ENCODE results near the gene KRT6B. TPM values are rescaled to one million over a fixed set of nuclear protein-coding genes. Genes with fewer than 3 reads are reported as not detected.

KRT6B gene
- total RNA-seq, 1 experiment from 2014 or later = not detected

DNA sequence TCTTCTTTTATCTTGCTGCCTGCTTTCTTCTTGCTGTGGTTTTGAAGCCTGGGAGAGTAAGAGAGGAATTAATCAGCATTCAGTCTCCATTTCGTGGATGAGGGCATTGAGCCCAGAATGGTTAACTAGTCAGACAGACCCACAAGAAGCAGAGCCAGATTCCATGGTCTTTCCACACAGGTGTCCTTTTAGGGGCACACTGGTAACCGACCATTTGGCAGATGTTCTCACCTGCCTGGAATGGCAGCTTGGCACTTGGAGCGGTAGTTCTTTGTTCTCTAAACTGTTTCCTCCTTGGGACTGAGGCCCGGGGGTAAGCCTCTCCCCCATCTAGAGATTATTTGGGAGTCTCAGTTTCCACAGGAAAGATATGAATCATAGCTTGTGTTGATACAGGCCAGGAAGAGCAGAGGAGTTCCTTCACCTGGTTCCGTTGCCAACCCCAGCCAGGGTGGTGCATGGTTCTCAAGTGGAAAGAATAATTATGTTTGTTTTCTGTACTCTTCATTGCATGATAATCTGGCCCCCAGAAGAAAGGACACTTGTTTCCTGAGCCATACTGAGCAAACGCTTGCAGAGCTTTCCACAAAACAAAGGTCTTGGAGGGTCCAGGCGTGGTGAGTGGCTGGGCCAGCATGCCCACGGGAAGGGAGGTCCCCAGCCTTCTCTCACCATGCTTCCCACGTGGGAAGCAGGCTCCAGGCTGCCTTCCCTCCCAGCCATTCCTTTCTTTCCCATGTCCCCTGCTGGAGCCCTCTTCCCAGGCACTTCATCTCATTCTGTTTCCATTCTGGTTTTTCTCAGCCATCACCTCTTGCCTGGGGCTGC lies 15.7 kb downstream of the KRT6B start (continued):
- TF ChIP-seq, protein P1, sequence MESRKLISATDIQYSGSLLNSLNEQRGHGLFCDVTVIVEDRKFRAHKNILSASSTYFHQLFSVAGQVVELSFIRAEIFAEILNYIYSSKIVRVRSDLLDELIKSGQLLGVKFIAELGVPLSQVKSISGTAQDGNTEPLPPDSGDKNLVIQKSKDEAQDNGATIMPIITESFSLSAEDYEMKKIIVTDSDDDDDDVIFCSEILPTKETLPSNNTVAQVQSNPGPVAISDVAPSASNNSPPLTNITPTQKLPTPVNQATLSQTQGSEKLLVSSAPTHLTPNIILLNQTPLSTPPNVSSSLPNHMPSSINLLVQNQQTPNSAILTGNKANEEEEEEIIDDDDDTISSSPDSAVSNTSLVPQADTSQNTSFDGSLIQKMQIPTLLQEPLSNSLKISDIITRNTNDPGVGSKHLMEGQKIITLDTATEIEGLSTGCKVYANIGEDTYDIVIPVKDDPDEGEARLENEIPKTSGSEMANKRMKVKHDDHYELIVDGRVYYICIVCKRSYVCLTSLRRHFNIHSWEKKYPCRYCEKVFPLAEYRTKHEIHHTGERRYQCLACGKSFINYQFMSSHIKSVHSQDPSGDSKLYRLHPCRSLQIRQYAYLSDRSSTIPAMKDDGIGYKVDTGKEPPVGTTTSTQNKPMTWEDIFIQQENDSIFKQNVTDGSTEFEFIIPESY (IDR thresholded peaks at IDR 0.05; ENCODE audit: extremely low read depth, insufficient replicate concordance, low read length) = no peak
- TF ChIP-seq RAD21 (IDR thresholded peaks at IDR 0.05; ENCODE audit: low read depth) (no peak), EGR1 (IDR thresholded peaks at IDR 0.05; ENCODE audit: low read depth) (no peak)

DNA sequence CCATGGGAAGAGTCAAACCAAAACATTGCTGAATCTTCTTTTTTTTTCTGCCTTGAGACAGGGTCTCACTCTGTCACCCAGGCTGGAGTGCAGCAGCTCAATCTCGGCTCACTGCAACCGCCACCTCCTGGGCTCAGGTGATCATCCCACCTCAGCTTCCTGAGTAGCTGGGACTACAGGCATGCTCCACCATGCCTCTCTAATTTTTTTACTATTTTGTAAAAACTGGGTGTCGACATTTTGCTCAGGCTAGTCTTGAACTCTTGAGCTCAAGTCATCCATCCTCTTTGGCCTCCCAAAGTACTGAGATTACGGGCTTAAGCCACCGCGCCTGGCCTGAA lies 16.3 kb downstream of the KRT6B start:
- no peak overlapping the region for H3K9ac ChIP-seq (ENCODE audit: low read length)
- H3K36me3 ChIP-seq (ENCODE audit: control insufficient read depth in 1 of 2, insufficient read depth in 2 of 2, low read length in 2 of 2) = no peaks in the 10 kb centered on the region
- H3K27me3 ChIP-seq (ENCODE audit: insufficient read depth, low read length) = no peaks in the 10 kb centered on the region; the same call in 1 of the 2 replicates
- H3K27ac ChIP-seq (ENCODE audit: low read depth, low read length) = no peak overlapping the region
- ATAC-seq (no peak), DNase-seq (ENCODE audit: low read depth, low spot score) (no peak)
- ChIA-PET POLR2A (interaction anchor here (1.0 kb wide), 1 partner anchor 9 kb away, joined by 3 read pairs; no protein-coding TSS in a partner anchor), CTCF (no interaction called here), RAD21 (ENCODE audit: low non-redundant PET in 1 of 2, low total read pairs in 2 of 2, uncharacterized antibody in 2 of 2, unreplicated experiment in 2 of 2) (no interaction called here)
- peaks cover 3 to 53% of the 10 kb centered on the region in 2 experiments; a peak in 3 of 4 replicates for H3K4me1 ChIP-seq (ENCODE audit: control insufficient read depth in 1 of 2, insufficient read depth in 2 of 2, low read length in 2 of 2)
- no peak for TF ChIP-seq POLR2AphosphoS5 (IDR thresholded peaks at IDR 0.05; ENCODE audit: low read depth, low read length)
- TF ChIP-seq JUND (IDR thresholded peaks at IDR 0.05) = no peak
- TF ChIP-seq SP1 (IDR thresholded peaks at IDR 0.05; ENCODE audit: low read depth) = no peak
- TF ChIP-seq TCF7L2 (IDR thresholded peaks at IDR 0.05; ENCODE audit: borderline replicate concordance, extremely low read depth, insufficient read depth, insufficient read length) = no peak
- no peak for TF ChIP-seq RAD21 (IDR thresholded peaks at IDR 0.05; ENCODE audit: low read depth)
- no peak for TF ChIP-seq SRF (IDR thresholded peaks at IDR 0.05; ENCODE audit: low read depth)
- TF ChIP-seq, protein P2, sequence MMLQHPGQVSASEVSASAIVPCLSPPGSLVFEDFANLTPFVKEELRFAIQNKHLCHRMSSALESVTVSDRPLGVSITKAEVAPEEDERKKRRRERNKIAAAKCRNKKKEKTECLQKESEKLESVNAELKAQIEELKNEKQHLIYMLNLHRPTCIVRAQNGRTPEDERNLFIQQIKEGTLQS (IDR thresholded peaks at IDR 0.05) = no peak
- TF ChIP-seq CBX3 (IDR thresholded peaks at IDR 0.05; ENCODE audit: low read depth) = no peak
- no peak for TF ChIP-seq FOSL1 (IDR thresholded peaks at IDR 0.05; ENCODE audit: low read depth)
- BruUV-seq (replicated peaks) = no TSS peak
- no peak overlapping the region for H2AFZ ChIP-seq (ENCODE audit: low read depth, low read length, poor library complexity, severe bottlenecking)
- H3K4me2 ChIP-seq (ENCODE audit: low read length) = no peak overlapping the region; the same call in 1 of the 2 replicates
- no peaks in the 10 kb centered on the region for H3K9me3 ChIP-seq (ENCODE audit: control insufficient read depth in 1 of 2, insufficient read depth in 1 of 2, low read depth in 1 of 2, low read length in 2 of 2)
- H3K4me3 ChIP-seq (replicated peaks in 1 of 2; ENCODE audit: low read depth in 1 of 2, low read length in 2 of 2) = no peak overlapping the region
- intact Hi-C loops (cut with micrococcal nuclease) = no loop called here
- no peaks in the 10 kb centered on the region for H3K9me2 ChIP-seq (ENCODE audit: insufficient read depth)
- no peaks in the 10 kb centered on the region for H4K20me1 ChIP-seq (ENCODE audit: insufficient read depth)
- no peaks in the 10 kb centered on the region for H3K79me2 ChIP-seq (ENCODE audit: insufficient read depth, low read length)
